Heart right ventricle (tissue), 16 donors: ENCODE data around the gene EVC. TPM values are rescaled to one million over a fixed set of nuclear protein-coding genes. Genes with fewer than 3 reads are reported as not detected.

ENCODE experiments used
- ATAC-seq, 8 donors: fragments of 200-7000 bp; cut with Tn5 transposase; one replicate each; pipeline ENCODE4 v1.9.1; 2020; ENCODE audit warnings: mild to moderate bottlenecking in 8 of 8, moderate library complexity in 8 of 8, moderate number of reproducible peaks in 1 of 8
- DNase-seq, 2 donors: peaks; one replicate each; pipeline ENCODE4 v3.0.0-alpha.2; 2020
- H3K27ac ChIP-seq, 10 donors: fragments of 200-600 bp; sonication (generic) in 2 of 10; one replicate each; pipeline versions ENCODE4 v1.5.0 to v1.8.0; 2020 to 2022; ENCODE audit warnings: mild to moderate bottlenecking in 3 of 10
- H3K27me3 ChIP-seq, 7 donors: fragments of 200-600 bp; one replicate each; pipeline ENCODE4 v1.8.0; 2021 to 2022; ENCODE audit warnings: mild to moderate bottlenecking in 2 of 7
- H3K36me3 ChIP-seq, 9 donors: fragments of 200-600 bp; sonication (generic) in 1 of 9; one replicate each; pipeline versions ENCODE4 v1.5.0 to v1.8.0; 2020 to 2022; ENCODE audit warnings: mild to moderate bottlenecking in 2 of 9
- H3K4me1 ChIP-seq, 9 donors: fragments of 200-600 bp; sonication (generic) in 1 of 9; one replicate each; pipeline versions ENCODE4 v1.5.0 to v1.8.0; 2020 to 2022; ENCODE audit warnings: mild to moderate bottlenecking in 4 of 9
- H3K4me3 ChIP-seq, 10 donors: fragments of 200-600 bp; sonication (generic) in 2 of 10; one replicate each; pipeline versions ENCODE4 v1.5.0 to v1.8.0; 2020 to 2022; ENCODE audit warnings: mild to moderate bottlenecking in 7 of 10, moderate library complexity in 2 of 10
- H3K9me3 ChIP-seq, 11 donors: fragments of 200-600 bp in 10 of 11; sonication (generic) in 2 of 11; one replicate each; pipeline versions ENCODE4 v1.5.0 to v1.8.0; 2013 to 2022; ENCODE audit warnings: mild to moderate bottlenecking in 2 of 11, control low read depth in 1 of 11, moderate library complexity in 1 of 11
- WGBS, 2 donors: extraction: QIAGEN DNeasy Blood & Tissue Kit; methylation state at CpG; one replicate each; pipeline ENCODE4 v1.1.7; 2013; ENCODE audit warnings: inconsistent platforms in 1 of 2; 5-methylcytosine and 5-hydroxymethylcytosine counted together
- intact Hi-C, 10 donors: fragments of 100-400 bp; cut with DNase I; formaldehyde crosslinking; loops; one replicate each; pipeline versions ENCODE4 v1.11.1 to v1.14.2; 2022
- polyA plus RNA-seq, 2 donors: library from polyadenylated mRNA; stranded (reverse); fragments of 200-250 nt; gene quantifications; one replicate each; pipeline ENCODE4 v1.2.3, GENCODE V29; 2013
- total RNA-seq, 10 donors: library from RNA; stranded (reverse); fragmentation: NEBNext Ultra II Directional in 3 of 10; extraction: Animal tissue kit (Norgen Biotek cat#: 25700) in 3 of 10; gene quantifications; one replicate each; pipeline versions ENCODE4 v1.2.1 to v1.2.4, GENCODE V29; 2021 to 2023
- TF ChIP-seq, protein P1 (sequence below), 9 donors: fragments of 200-600 bp; sonication (generic) in 2 of 9; IDR thresholded peaks; one replicate each; pipeline versions ENCODE4 v1.5.0 to v1.8.0; 2021 to 2022; ENCODE audit warnings: antibody characterized with exemption in 9 of 9, mild to moderate bottlenecking in 5 of 9, moderate library complexity in 1 of 9
- donor health status: Arrhythmogenic right ventricular cardiomyopathy.
- donor health status: ischemic (EF 13 %, LVEDD 7.1; RV severe dilation, severe dysfunction).
- donor health status: healthy with polysubstance abuse.
- donor health status: DM: no; HTN: yes; CAD: no.
- donor health status: DM: no; HTN: no; CAD: no.
- donor health status: ischemic (EF 25% LVEDD 6.9; RV normal size, moderate dysfunction).
- donor health status: ischemic (EF 25% LVEDD 5.7; RV mildly dilated, moderate dysfunction).
- donor health status: healthy.
- donor health status: DM: yes; HTN: yes; CAD: no.
- donor health status: Ischemic cardiomyopathy.
- donor health status: ischemic (EF 35%, LVEDD 5.7; RV mildly dilated, moderate dysfunction).
- donor health status: nonischemic (EF 11% LVEDD 7.7; RV severe dilation, severe dysfunction).
- donor health status: DM: yes; HTN: yes; CAD: no.
- donor health status: PGD.
- donor health status: ischemic (EF 29% LVEDD 5.4; RV normal size, mild dysfunction).
- donor health status: nonischemic (EF 23%, LVEDD 6.1; RV moderate dilation, normal function).

The EVC gene
- total and polyA plus RNA-seq, 12 donors: 0.97 to 7.5 (median 4.8) TPM

DNA sequence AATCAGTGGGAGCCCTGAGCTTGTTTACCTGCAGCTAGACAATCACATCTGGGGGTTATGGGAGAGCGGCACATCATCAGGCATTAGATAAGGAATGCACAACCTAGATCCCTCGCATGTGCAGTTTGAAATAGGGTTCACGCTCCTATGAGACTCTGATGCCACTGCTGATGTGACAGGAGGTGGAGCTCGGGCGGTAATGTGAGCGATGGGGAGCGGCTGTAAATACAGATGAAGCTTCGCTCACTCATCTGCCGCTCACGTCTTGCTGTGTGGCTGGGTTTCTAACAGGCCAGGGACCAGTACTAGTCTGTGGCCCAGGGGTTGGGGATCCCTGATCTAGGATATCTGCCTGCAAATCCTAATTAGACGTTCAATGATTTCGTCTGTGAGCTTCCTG, 91.6 kb downstream of the EVC start:
- DNase-seq (no peak), ATAC-seq (no peak)
- peaks cover 0 to 48% (median 0%) of the 10 kb centered on the region in 9 donors for H3K36me3 ChIP-seq
- no peaks in the 10 kb centered on the region for H3K9me3 ChIP-seq
- intact Hi-C loops: no loop called here
- no peak overlapping the region for H3K4me3 ChIP-seq
- 92 to 96% methylated on average over 12 of the region's 12 CpGs for WGBS, 2 donors
- no peaks in the 10 kb centered on the region for H3K27me3 ChIP-seq
- TF ChIP-seq, protein P1, sequence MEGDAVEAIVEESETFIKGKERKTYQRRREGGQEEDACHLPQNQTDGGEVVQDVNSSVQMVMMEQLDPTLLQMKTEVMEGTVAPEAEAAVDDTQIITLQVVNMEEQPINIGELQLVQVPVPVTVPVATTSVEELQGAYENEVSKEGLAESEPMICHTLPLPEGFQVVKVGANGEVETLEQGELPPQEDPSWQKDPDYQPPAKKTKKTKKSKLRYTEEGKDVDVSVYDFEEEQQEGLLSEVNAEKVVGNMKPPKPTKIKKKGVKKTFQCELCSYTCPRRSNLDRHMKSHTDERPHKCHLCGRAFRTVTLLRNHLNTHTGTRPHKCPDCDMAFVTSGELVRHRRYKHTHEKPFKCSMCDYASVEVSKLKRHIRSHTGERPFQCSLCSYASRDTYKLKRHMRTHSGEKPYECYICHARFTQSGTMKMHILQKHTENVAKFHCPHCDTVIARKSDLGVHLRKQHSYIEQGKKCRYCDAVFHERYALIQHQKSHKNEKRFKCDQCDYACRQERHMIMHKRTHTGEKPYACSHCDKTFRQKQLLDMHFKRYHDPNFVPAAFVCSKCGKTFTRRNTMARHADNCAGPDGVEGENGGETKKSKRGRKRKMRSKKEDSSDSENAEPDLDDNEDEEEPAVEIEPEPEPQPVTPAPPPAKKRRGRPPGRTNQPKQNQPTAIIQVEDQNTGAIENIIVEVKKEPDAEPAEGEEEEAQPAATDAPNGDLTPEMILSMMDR (IDR thresholded peaks at IDR 0.05): no peak
- H3K27ac ChIP-seq: no peak overlapping the region
- no peaks in the 10 kb centered on the region for H3K4me1 ChIP-seq

DNA sequence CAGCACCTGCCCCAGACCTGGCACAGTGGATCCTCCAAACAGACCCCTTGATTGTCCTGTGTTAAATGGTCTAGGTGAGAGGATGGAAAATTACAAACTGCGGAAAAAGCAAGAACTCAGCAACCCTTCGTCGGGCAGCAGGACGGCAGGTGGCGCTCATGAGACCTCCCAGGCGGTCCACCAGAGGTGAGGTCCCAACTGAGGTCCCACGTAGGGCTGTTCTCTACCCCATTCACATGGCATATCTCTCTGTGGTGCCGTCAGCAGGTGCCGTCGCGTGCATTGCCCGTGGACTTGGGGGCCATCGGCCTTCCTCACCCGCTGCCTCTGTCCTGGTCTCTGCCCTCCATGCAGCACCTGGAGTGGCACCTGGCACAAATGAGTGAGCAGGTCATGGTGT, 93.7 kb downstream of the EVC start:
- DNase-seq (no peak), ATAC-seq (no peak)
- peaks cover 0 to 49% (median 6%) of the 10 kb centered on the region in 9 donors for H3K36me3 ChIP-seq
- TF ChIP-seq, protein P1 (IDR thresholded peaks at IDR 0.05): no peak
- no peak overlapping the region for H3K4me3 ChIP-seq
- WGBS, 2 donors: 94 to 95% methylated on average over 14 of the region's 14 CpGs
- no peaks in the 10 kb centered on the region for H3K9me3 ChIP-seq
- H3K4me1 ChIP-seq: no peaks in the 10 kb centered on the region
- intact Hi-C loops: no loop called here
- H3K27me3 ChIP-seq: no peaks in the 10 kb centered on the region
- H3K27ac ChIP-seq: no peak overlapping the region

DNA sequence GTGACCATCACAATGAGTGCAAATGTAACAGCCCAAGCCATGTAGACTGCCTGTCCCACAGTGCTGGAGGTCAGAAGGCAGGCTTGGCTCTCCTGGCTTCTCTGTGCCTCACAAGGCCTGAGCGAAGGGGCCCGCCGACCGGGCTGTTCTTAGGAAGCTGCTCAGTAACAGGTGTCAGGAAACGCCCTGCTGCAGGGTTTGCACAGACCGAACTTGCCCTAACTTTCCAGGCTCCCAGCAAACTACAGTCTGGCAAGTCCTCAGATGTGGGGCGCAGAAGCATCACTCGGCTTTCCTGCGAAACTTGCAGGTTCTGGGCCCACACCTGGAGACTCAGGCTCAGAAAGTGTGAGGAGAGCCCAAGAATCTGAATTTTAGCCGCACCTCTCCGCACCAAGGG, 94.3 kb downstream of the EVC start:
- WGBS, 2 donors: 93% methylated on average over 11 of the region's 11 CpGs
- peaks cover 0 to 55% (median 6%) of the 10 kb centered on the region in 9 donors for H3K36me3 ChIP-seq

GRCh38 chr4:5808081-5808741, 97.2 kb downstream of the EVC start:
- ATAC-seq (no peak), DNase-seq (no peak)
- no peaks in the 10 kb centered on the region for H3K27me3 ChIP-seq
- intact Hi-C loops: no loop called here
- peaks cover 0 to 13% (median 0%) of the 10 kb centered on the region in 11 donors for H3K9me3 ChIP-seq
- TF ChIP-seq, protein P1 (IDR thresholded peaks at IDR 0.05): no peak
- 72 to 77% methylated on average over 10 of the region's 10 CpGs for WGBS, 2 donors
- H3K27ac ChIP-seq: no peak overlapping the region
- peaks cover 0 to 60% (median 6%) of the 10 kb centered on the region in 9 donors for H3K36me3 ChIP-seq
- H3K4me1 ChIP-seq: no peaks in the 10 kb centered on the region
- no peak overlapping the region for H3K4me3 ChIP-seq

More for the DNA sequence above, 94.3 kb downstream of the EVC start:
- no peak overlapping the region for H3K4me3 ChIP-seq
- no peak for DNase-seq
- peak in 1 of 8 donors; percentile 12 for ATAC-seq
- no peak overlapping the region for H3K27ac ChIP-seq
- H3K9me3 ChIP-seq: peaks cover 0 to 5% (median 0%) of the 10 kb centered on the region in 11 donors
- TF ChIP-seq, protein P1 (IDR thresholded peaks at IDR 0.05): no peak
- H3K27me3 ChIP-seq: no peaks in the 10 kb centered on the region
- intact Hi-C loops: no loop called here
- H3K4me1 ChIP-seq: no peaks in the 10 kb centered on the region
